ENCODE measurements around the gene SLC35G6.

DNA sequence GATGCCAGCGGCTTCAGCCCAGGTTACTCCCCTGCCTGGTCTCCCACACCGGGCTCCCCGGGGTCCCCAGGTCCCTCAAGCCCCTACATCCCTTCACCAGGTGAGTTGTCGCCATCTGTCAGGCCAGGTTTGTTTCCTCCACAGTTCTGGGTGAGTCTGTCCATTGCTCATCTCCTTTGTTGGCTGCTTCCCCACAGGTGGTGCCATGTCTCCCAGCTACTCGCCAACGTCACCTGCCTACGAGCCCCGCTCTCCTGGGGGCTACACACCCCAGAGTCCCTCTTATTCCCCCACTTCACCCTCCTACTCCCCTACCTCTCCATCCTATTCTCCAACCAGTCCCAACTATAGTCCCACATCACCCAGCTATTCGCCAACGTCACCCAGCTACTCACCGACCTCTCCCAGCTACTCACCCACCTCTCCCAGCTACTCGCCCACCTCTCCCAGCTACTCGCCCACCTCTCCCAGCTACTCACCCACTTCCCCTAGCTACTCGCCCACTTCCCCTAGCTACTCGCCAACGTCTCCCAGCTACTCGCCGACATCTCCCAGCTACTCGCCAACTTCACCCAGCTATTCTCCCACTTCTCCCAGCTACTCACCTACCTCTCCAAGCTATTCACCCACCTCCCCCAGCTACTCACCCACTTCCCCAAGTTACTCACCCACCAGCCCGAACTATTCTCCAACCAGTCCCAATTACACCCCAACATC is 31.7 kb downstream of the SLC35G6 start:
- TF ChIP-seq POLR2AphosphoS5 (IDR thresholded peaks at IDR 0.05; ENCODE audit: low read depth, low read length) (no peak), POLR2A (IDR thresholded peaks at IDR 0.05; ENCODE audit: low read depth, low read length) (peak; percentile 25; the same call in 1 of the 2 replicates), TAF1 (IDR thresholded peaks at IDR 0.05; ENCODE audit: low read depth, low read length) (no peak)
